HG02870 (cell line): Measurements from ENCODE around the gene WWTR1.

Experiments used
- ATAC-seq: cut with Tn5 transposase; IDR thresholded peaks from one replicate; pipeline ENCODE4 v1.9.1; 2021; ENCODE audit warnings: mild to moderate bottlenecking, moderate library complexity; ENCODE audit not compliant: unreplicated experiment

Gene WWTR1

DNA sequence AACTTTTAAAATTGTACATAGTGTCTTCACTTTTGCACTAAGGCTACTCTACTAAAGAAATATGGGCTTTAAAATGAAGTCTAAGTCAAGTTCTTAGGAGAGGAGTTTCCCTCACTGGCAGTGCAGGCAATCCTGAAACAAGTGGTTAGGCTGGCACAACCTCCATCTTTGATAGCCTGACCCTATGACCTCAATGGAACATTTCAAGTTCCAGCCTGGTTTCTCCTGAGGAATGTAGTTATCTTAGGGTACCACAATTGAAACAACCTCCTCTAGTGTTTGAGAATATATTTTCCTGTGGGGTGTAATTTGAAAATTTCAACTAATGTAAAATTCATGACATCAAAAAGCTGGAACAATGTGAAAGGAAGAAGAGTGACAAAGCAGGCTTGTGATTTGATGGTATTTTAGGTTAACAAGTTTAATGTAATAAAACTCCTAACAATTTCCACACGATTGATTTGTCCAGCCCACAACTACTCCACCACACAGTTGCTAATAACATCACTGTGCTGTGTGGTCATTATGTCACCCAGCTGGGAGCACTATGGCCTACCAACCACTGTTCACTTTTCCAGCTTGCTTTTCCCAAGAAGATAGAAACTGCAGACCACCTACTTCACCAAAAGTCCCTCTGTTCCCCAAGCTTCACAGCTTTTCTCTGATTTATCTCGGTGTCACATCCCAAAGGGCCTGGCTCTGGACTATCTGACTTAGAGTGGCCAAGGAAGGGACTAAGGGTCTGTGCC, 1.8 kb downstream of the WWTR1 start:
- no peak for ATAC-seq

DNA sequence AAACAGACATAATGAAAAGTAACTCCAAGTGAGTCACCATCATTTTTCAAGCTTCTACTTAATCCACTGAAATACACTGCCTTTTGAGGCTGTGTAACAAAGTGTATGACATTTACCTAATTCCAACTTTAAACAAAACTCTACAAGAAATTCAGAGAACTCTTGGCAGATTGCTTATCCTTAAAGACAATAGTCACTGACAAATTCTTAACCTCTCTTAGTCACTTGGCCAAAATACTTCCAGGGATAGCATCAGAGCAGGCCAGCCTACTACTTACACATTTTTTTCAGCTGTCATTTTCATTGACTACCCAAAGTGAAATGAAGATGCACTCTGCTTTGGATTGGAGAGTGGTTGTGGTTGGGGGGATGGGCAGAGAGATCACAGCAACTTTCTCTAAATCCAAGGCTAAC, 3.6 kb downstream of the WWTR1 start:
- ATAC-seq, result no peak

DNA sequence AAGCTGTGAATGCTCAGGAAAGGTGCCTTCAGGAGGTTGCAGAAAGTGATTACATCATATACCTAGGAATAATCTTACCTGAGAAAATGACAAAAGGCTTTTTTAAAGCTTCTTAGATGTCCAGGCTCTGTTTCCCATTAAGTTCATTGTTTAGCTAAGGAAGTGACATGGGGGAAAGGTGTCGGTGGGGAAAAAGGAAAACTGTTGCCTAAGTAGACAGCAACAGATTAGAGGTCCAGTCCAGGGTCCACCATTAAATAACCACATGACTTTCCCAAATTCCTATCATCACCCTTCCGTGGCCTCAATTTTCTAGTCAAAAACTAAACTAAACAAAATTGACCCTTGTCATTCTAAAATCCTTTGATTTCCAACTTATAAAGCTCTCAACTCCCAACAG, 4.3 kb downstream of the WWTR1 start:
- ATAC-seq, result no peak

DNA sequence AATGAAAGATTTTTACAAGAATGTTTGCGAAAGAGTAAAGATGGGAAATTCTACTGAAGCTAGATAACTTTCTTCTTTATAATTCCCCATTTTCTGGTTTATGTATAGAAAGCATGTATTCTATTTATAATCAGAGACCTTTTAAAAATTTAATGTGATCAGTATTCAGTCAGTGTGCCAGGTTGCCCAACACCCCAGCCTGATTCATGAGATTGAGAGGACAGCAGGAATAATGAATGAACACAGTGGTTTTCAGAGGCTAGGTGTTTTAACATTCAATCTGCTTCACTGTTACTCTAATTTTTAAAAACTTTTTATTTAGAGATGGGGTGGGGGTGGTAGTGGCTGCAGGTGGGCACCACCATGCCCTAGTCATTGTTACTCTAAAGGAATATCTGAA, 4.7 kb downstream of the WWTR1 start:
- no peak for ATAC-seq

DNA sequence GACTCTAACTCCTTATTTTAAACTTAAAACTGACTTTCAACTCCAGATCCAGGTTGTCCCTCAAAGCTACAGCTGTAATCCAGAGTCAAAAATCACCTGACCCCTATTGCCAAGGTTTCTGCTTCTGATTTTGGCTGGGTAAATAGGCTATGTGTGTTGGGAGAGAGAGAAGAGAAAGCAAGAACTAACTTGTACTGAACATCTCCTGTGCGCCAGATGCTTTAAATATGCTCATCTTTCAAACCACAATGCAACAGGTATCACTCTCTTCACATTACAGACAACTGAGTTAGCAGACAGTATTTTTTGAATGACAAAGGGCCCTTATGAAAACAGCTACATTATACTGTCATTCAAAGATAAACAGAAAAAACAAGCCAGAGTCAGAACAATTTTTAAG, 7.0 kb downstream of the WWTR1 start:
- no peak for ATAC-seq

DNA sequence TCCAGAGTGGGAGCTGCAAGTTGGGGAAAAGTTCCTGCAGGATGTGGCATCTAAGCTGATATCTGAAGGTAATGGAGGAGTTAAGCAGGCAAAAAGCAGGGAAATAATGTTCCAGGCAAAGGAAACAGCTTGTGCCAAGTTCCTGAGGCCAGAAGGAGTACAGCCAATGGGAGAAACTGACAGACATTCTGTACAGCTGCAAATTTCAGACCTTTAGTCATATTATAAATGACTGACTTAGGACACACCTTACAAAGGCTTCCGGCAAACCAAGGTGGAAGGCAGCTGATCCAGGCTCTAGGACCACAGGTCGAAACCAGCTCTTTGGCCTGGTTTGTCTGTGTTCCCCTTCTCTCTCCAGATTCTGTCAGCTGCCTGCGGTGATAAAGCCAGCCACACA, 9.3 kb downstream of the WWTR1 start:
- no peak for ATAC-seq

DNA sequence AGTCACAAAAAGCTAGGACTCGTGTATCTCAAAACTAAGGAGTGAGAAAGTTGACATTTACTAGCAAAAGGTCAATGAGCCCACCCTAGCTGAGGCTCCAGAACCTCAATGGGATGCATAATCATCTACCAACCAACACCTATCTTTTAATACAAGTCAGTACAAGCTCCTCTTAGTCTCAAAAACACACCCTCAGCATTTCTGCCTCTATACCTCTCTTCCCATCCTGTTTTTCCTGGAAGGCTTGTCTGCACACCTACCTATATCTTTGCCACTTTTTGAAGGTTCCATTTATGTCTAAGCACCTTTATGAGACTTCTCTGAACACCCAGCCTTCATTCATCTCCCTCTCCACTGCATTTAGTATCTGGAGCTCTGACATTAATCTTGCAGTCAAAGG, 10.0 kb downstream of the WWTR1 start:
- no peak for ATAC-seq

DNA sequence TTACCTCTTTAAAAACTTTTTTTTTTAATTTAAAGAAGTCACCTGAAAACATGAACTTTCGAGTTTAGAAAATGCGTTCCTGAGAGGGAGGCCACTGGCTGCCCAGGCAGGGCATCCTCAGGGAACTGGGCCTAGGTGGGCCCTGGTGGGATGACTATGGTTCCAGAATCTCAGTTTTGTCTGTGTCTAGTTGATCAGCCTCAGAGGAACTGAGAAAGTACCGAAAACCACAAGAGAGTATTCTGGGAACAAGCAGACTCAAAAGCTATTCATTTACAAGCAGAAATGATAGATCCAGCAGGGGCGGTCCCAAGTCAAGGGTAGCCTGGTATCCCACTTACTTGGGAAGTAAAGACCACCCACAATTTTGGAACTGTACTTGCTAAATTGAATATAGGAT, 10.5 kb downstream of the WWTR1 start:
- ATAC-seq, result no peak

DNA sequence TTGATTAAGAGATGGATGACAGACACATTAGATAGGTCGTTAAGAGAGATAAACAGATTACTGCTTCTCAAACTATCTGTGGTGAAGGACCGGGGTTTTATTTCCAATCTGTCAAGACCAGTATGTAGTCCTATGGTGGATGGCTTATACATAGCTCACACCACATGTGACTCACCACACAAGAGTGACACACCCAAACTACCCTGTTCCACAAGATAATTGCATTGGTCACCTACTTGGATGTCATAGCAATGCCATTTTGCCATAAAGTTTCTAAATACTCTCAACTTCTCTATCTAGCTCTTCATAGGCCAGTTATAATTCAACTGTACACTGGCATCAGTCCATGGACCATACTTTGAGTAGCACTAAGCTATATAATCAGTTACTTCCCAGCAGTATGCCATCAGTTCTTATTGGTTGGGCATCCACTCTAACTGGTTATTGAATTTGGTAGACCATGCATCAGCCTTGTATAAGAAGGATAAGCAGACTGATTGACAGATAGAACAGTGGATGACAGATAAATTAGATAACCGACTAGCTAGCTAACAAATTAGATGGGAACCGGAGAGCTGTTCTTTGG, 11.6 kb downstream of the WWTR1 start:
- no peak for ATAC-seq

DNA sequence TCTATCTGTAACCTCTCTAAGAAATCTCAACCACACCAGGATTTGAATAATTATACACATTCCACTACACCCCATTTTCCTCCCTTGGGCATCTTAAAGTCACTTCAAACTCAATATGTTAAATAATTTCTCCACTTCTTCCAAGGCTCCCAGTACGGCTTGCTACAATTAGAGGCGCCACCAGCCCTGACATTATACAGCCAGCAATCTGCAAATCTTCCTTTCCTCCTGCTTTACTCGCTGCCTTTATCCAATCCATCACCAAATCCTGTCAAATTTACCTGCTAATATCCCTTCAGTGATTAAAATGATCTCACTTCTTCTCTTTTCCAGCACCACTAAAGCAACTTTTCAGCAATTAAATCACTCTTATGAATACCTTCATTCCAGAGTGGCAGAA, 13.9 kb downstream of the WWTR1 start:
- ATAC-seq, result no peak

DNA sequence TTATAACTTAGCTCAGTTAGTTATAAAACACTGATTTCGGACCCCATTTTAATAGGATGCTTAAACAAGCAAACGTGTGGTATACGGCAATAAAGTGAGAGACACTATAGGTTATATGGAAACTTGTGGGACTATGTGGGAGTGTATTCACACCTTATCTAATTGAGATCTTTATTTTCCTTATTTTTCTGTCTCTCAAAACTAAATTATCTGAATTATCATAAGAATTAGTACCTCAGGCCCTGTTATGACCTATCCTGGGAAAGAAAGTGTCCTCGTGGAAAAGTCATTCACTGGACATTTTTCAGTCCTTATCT, 14.4 kb downstream of the WWTR1 start:
- no peak for ATAC-seq

DNA sequence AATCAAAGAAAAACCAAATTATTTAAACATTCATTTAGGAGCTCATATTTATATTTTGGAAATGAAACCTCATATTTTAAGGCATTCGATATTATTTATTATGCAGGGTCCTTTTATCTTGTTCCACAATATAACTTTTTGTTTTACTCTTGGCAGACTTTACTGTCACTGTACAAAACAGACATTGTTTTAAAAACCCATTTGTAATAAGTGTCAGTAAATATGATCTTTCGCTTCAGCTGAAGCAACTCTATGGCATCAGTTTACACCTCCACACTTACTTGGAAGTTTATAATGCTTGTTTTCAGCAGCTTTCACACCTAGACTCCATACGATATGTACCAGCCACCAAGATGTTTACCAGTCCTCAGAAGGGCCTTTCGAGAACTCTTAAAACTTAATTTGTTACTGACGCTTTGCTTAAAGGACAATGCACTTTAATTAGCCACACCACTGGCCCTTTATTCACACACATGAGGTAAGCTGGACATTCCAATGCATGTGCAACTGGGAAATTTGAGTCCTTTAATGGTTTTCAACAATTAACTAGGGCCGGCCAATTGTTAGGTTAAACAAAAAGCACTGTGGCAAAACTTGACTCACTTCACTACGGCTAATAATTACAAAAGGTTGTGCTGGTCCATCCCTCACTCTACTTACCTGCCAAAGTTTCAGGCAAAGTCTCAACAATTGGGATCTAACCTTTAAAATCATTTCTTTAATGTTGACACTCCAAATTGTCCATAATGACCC, 16.7 kb downstream of the WWTR1 start:
- no peak for ATAC-seq

DNA sequence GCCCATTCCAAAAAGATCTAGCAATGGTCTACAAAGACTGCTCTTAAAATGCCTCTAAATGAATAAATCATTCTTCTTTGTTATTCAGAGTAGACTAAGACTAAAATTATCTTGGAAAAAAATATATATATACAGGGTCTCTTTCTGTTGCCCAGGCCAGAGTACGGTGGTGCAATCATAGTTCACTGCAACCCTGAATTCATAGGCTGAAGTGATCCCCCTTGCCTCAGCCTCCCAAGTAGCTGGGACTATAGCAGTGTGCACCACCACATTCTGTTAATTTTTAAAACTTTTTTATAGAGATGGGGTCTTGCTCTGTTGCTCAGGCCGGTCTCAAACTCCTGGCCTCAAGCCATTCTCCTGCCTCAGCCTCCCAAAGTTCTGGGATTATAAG, 18.7 kb downstream of the WWTR1 start:
- ATAC-seq, result no peak

DNA sequence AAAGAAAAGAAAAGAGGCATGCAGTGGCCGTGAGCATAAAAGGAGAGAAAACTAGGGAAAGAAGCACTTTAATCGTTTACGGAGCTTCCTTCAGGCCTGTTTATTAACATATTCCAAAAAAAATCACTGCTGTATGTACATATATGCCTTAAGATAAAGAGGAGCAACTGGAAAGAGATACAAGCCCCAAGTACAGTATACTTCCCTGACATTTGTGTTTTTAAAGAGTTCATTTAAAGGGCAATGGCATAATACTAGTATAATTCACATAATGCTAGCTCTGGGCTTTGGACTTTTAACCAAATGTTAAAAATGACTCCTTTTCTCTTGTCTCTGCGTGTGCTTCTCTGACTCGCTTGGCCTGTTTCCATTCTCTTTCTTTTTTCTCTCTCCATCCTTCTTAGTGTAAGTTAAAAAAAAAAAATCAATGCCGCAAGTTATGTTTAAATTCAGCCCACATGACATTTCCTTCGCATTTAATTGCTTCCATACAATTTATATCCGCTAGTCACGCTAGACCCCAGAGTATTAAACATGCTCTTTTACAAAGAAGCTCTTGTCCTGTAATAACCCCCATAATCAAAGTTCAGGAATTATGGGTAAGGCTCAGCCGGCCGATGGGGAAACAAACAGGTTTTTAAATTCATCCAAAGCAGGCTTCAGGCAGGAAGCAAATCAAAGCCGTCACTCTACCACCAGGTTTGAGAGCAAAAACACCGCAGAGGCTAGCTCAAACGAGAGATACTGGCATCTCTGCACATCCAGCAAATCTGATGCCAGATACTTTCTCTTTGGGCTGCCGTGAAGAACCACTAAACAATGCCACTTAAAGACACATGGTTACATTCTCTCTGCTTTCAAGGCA, 19.4 kb downstream of the WWTR1 start:
- no peak for ATAC-seq

DNA sequence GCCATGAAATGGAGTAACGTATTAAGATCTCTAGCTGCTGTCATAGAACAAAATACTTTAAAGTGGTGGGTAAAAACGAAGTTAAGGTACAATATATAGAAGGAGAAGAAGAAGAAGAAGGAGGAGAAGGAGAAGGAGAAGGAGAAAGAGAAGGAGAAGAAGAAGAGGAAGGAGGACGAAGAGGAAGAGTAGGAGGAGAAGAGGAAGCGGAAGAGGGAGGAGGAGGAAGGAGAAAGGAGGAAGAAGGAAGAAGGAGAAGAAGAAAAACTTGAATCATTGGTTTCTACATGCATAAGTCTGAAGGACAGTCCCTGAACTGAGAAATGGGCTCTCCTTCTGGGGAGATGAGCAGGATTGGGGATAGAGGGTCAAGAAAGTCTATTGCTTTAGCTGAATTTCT, 22.4 kb downstream of the WWTR1 start:
- no peak for ATAC-seq

DNA sequence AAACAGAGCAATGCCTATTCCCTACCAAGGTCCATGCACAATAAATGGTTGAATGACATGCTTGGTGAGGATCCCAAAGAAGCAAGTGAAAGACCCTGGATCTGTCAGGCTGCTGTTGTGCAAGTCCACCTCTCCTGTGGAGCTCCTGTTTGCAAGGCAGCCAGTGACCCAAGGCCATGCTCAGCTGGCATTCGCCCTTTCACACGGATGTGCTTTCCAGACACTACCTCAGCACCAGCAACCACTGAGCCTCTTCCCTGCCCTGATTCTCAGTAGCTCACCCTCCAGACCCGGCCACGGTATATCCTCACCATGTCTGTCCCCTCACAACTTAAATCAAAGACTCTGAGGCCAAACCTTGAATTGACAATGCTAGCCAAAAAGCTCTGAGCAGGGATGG, 23.3 kb downstream of the WWTR1 start:
- no peak for ATAC-seq

DNA sequence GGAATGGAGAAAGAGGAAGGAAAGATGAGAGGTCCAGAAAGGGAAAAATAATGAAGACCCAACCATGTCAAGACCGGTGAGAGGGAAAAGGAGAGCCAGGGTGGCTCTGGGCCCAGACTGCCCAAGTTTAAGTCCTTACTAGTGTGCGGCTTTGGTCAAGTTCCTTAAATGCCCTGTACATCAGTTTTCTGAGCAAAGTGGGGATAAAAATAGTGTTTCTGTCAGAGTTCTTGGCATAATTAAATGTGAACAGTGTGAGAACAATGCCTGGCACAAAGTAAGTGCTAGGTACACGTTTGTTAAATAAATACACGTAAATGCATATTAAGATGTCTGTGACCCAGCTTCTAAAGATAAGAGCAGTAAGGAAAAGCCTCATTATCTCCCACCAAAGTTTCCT, 23.8 kb downstream of the WWTR1 start:
- no peak for ATAC-seq

DNA sequence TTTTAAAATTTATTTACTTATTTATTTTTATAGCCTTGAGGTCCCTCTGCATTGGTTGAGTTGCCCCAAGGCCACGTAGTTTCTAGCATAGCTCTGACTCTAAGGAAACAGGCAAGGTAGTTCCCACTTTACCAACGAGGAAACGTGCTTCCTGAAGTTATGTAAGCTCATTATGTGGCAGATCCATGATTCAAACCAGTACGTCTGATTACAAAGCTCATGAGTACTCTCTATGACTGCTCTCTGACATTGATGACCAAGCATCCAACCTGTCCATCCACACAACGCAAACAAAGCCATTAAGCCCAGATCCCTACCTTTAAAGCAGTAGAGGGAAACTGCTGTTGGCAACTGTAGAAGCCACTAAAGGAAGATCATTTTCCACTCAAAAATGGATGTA, 25.6 kb downstream of the WWTR1 start:
- no peak for ATAC-seq

DNA sequence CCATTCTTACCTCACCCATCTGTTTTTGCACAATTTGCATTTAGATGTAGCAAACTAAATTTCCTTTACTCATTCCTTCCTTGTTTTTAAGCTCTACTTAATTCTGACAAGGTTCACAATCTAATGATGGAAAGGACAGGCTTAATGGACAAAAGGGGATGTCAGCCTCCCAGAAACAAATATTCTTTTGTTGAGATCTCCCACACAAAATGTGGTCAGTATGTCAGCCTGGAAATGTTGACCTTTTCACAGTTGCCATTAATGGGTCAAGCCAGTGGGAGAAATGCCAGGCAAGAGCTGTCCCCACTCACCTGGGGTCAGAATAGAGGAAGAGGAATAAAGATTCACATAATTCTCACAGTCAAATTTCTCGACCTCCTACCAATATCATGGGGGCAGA, 27.0 kb downstream of the WWTR1 start:
- ATAC-seq, result no peak

DNA sequence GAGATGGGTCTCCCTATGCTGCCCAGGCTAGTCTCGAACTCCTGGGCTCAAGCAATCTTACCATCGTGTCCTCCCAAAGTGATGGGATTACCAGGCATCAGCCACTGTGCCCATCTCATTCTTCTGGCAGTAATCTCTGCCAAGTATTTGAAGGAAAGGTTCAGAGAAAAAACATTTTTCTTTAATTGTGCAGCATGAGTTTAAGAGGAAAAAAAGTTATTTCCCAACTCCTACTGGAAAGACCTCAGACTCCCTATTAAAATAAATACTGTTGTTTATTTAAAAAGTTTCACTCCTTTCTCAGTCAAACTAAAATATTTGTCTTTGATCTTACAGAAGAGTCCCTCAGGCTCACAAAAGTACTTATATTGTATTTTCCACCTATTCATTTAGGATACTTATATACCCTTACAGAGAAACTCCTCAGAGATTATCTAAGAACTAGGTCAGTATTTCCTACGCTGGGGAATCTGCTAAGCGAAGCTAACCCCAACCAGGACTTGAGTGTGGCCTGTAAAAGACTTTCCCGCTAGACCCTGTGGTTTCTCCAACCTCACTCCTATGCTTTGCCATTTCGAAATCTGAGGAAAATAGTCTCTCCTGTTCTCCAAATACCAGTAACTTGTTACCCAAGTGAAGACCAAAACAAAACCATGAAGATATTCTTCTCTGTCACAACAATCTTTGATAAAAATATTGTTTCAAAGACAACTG, 28.7 kb downstream of the WWTR1 start:
- ATAC-seq, result no peak

DNA sequence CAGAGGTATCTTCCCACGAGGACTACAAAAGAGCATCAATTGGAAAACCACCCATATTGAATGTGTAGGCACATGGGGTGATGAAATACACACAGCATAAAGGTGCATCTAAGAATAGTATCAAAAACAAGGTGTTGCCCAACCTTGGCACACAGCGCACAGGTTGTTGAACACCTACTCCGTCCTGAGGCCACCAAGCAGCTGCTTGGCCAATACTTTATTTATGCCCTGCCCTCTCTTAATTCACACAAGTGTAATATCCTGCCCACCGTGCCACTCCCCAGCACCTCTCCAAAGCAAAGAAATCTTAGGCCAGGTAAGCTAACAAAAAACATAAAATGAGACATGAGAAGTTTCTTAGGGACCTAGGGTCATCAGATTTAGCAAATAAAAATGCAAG, 31.2 kb downstream of the WWTR1 start:
- no peak for ATAC-seq
